ENCODE measurements around the gene PDZD8. TPM values are rescaled to one million over a fixed set of nuclear protein-coding genes. Genes with fewer than 3 reads are reported as not detected.

Gene PDZD8
- total and polyA plus RNA-seq, 8 donors: 4.6 to 55.9 (median 39.9) TPM

DNA sequence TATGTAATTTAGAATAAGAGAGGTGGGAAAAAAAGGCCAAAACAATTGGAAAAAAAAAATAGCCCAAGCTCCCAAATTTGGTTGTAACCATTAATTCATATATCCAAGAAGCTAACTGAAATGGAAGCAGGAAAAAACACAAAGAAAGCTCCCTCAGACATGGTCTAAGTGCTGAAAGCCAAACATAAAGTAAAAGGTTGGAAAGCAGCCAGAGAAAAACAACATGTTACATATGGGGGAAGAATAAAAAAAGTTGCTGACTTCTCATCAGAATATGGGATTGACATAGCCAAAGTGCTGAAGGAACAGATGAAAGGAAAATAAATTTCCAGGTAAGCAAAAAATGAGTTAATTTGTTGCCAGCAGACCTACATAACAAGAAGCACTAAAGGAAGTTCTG lies 40.3 kb downstream of the PDZD8 start:
- Histone ChIP-seq H3K27me3 (no peaks in the 10 kb centered on the region), H3K27ac (no peak overlapping the region), H3K4me3 (no peak overlapping the region), H3K4me1 (peaks cover 0 to 5% (median 5%) of the 10 kb centered on the region in 3 donors), H3K36me3 (no peaks in the 10 kb centered on the region), H3K9me3 (no peaks in the 10 kb centered on the region)
- no peak for ATAC-seq
- no peak for DNase-seq
- FAIRE-seq: no peak
- intact Hi-C loops (cut with DNase I): no loop called here
- TF ChIP-seq, protein P1, sequence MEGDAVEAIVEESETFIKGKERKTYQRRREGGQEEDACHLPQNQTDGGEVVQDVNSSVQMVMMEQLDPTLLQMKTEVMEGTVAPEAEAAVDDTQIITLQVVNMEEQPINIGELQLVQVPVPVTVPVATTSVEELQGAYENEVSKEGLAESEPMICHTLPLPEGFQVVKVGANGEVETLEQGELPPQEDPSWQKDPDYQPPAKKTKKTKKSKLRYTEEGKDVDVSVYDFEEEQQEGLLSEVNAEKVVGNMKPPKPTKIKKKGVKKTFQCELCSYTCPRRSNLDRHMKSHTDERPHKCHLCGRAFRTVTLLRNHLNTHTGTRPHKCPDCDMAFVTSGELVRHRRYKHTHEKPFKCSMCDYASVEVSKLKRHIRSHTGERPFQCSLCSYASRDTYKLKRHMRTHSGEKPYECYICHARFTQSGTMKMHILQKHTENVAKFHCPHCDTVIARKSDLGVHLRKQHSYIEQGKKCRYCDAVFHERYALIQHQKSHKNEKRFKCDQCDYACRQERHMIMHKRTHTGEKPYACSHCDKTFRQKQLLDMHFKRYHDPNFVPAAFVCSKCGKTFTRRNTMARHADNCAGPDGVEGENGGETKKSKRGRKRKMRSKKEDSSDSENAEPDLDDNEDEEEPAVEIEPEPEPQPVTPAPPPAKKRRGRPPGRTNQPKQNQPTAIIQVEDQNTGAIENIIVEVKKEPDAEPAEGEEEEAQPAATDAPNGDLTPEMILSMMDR (IDR thresholded peaks at IDR 0.05): no peak

GRCh38 chr10:117334066-117334465 lies 41.2 kb downstream of the PDZD8 start:
- H3K36me3 ChIP-seq: no peaks in the 10 kb centered on the region
- WGBS, 2 donors: 95 to 100% methylated on average over 2 of the region's 2 CpGs
- FAIRE-seq: no peak
- peak in 3 of 4 donors; percentile 34 to 57 (median 37) for ATAC-seq
- TF ChIP-seq, protein P1 (IDR thresholded peaks at IDR 0.05): no peak
- no peaks in the 10 kb centered on the region for H3K27me3 ChIP-seq
- peaks cover 0 to 5% (median 3%) of the 10 kb centered on the region in 3 donors for H3K4me1 ChIP-seq
- no peaks in the 10 kb centered on the region for H3K9me3 ChIP-seq
- intact Hi-C loops (cut with DNase I): no loop called here
- DNase-seq: no peak
- H3K27ac ChIP-seq: no peak overlapping the region
- H3K4me3 ChIP-seq: no peak overlapping the region

DNA sequence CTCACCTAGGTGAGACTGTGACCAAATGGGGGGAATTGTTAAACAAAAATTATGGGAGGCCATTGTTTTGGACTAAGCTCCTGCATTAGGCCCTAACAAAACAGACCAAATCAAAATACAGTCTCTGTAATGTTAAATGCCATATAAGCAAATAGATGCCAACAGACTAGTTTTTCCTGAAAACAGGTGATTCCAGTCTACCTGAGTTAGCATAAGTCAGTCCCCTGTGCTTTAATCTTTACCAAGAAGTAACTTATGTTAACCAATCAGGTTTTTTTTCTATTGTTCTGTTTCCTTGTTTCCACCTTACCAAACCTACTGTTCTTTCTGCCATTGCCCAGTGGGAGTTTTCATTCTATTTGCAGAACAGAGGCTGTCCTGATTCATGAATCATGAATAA lies 48.0 kb downstream of the PDZD8 start:
- ATAC-seq: peak in 1 of 4 donors; percentile 20
- H3K4me3 ChIP-seq: no peak overlapping the region
- intact Hi-C loops (cut with DNase I): loop anchor here in 2 of 3 donors (10.0 kb wide), 2 partner anchors 92 to 102 kb away; no protein-coding TSS in a partner anchor
- no peaks in the 10 kb centered on the region for H3K36me3 ChIP-seq
- TF ChIP-seq, protein P1 (IDR thresholded peaks at IDR 0.05): no peak
- no peak for FAIRE-seq
- no peaks in the 10 kb centered on the region for H3K27me3 ChIP-seq
- H3K9me3 ChIP-seq: no peaks in the 10 kb centered on the region
- no peak for DNase-seq
- H3K27ac ChIP-seq: no peak overlapping the region
- H3K4me1 ChIP-seq: no peaks in the 10 kb centered on the region

DNA sequence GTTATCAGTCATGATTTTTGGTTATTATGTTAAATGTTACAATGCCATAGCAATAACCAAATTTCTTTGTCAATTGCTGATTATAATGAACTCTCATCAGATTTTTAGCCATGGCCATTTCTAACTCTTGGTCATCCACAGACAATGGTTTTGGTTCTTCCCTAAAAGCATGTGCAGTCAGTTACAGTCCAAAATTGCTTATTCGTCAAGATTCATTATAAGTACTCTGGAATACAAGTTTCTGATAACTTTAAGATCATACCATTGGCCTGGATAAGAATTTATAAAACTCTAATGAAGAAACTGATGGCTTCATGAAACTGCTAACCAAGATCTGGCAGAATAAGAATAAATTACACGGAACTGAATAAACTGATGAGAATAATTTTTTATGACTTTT lies 50.9 kb downstream of the PDZD8 start:
- intact Hi-C loops (cut with DNase I): loop anchor here in 2 of 3 donors (10.0 kb wide), 2 partner anchors 90 to 100 kb away; no protein-coding TSS in a partner anchor
- no peaks in the 10 kb centered on the region for H3K27me3 ChIP-seq
- H3K4me3 ChIP-seq: no peak overlapping the region
- DNase-seq: no peak
- no peaks in the 10 kb centered on the region for H3K4me1 ChIP-seq
- FAIRE-seq: no peak
- ATAC-seq: no peak
- TF ChIP-seq, protein P1 (IDR thresholded peaks at IDR 0.05): no peak
- no peak overlapping the region for H3K27ac ChIP-seq
- no peaks in the 10 kb centered on the region for H3K9me3 ChIP-seq
- no peaks in the 10 kb centered on the region for H3K36me3 ChIP-seq
- WGBS, 2 donors: 93 to 98% methylated on average over 2 of the region's 2 CpGs

GRCh38 chr10:117322260-117322659 lies 53.0 kb downstream of the PDZD8 start:
- WGBS, 2 donors: 73 to 74% methylated on average over 4 of the region's 4 CpGs
- Histone ChIP-seq H3K27ac (no peak overlapping the region), H3K4me1 (peaks cover 0 to 4% (median 0%) of the 10 kb centered on the region in 3 donors), H3K36me3 (no peaks in the 10 kb centered on the region), H3K4me3 (no peak overlapping the region), H3K9me3 (no peaks in the 10 kb centered on the region), H3K27me3 (no peaks in the 10 kb centered on the region)
- DNase-seq (no peak), FAIRE-seq (no peak), ATAC-seq (no peak)
- intact Hi-C loops (cut with DNase I): loop anchor here in 2 of 3 donors (10.0 kb wide), 2 partner anchors 87 to 97 kb away; no protein-coding TSS in a partner anchor
- TF ChIP-seq, protein P1 (IDR thresholded peaks at IDR 0.05): no peak

Measured in pancreas (tissue), 10 donors.